GM23248 (cell line): ENCODE measurements around the gene HOXA9.

ENCODE experiments used
- EZH2 ChIP-seq: fragments of 200-600 bp; sonication (generic); IDR thresholded peaks from 2 replicates; pipeline ENCODE4 v1.6.1; 2018; ENCODE audit warnings: antibody characterized with exemption, mild to moderate bottlenecking; ENCODE audit not compliant: insufficient read depth, poor library complexity, severe bottlenecking
- EZH2phosphoT487 ChIP-seq: fragments of 200-600 bp; sonication (generic); IDR thresholded peaks from 2 replicates; pipeline ENCODE4 v1.6.1; 2018; ENCODE audit warnings: antibody characterized with exemption, moderate library complexity, mild to moderate bottlenecking, low read depth; ENCODE audit not compliant: insufficient read depth

- no peak for TF ChIP-seq EZH2phosphoT487
- TF ChIP-seq EZH2 = no peak
Measured at GRCh38 chr7:27141923-27142579, 23.3 kb downstream of the HOXA9 start.
